ENCODE data around the gene SS18L1. TPM values are rescaled to one million over a fixed set of nuclear protein-coding genes. Genes with fewer than 3 reads are reported as not detected.

Gene SS18L1
- total RNA-seq, result 10 to 100 TPM; 14.7 to 23.2 (median 22.1) TPM

GRCh38 chr20:62143081-62143956 lies at the start of gene SS18L1, which contains the start of gene PSMA7:
SS18L1 (plus strand) TSS chr20:62143769; CDS start chr20:62143821, 52 bp downstream.
PSMA7 (minus strand) TSS chr20:62143394; CDS start chr20:62143303, 91 bp downstream.
- DNase-seq, result peak; percentile 89
- in situ Hi-C loops (cut with MboI; ENCODE audit: low pct_ligation_motif_present in 1 of 4, low pct_unique_long_range_greater_than_20kb in 1 of 4, low sequenced_read_pairs in 3 of 4), result loop anchor here in 2 of 4 donors (10.0 kb wide), 2 partner anchors 119 to 129 kb away; no protein-coding TSS in a partner anchor

GRCh38 chr20:62096421-62097380 lies 46.9 kb upstream of the SS18L1 start:
- TF ChIP-seq CTCF (IDR thresholded peaks at IDR 0.05) (no peak), EP300 (IDR thresholded peaks at IDR 0.05; ENCODE audit: low read depth) (no peak), POLR2AphosphoS5 (IDR thresholded peaks at IDR 0.05) (no peak), POLR2A (IDR thresholded peaks at IDR 0.05) (no peak)
- no peak for DNase-seq
- H3K27ac ChIP-seq, result no peak overlapping the region
- H3K27me3 ChIP-seq, result peaks cover 6% of the 10 kb centered on the region
- H3K36me3 ChIP-seq, result no peaks in the 10 kb centered on the region
- 90% methylated on average over 27 of the region's 30 CpGs; no CpG with 5 or more reads in 1 of the 2 donors for WGBS, 2 donors (ENCODE audit: low coverage in 1 of 2)
- intact Hi-C loops (cut with DNase I; ENCODE audit: low total_unique reads), result no loop called here
- in situ Hi-C loops (cut with MboI; ENCODE audit: low pct_ligation_motif_present in 1 of 4, low pct_unique_long_range_greater_than_20kb in 1 of 4, low sequenced_read_pairs in 3 of 4), result no loop called here
- H3K4me3 ChIP-seq, result no peak overlapping the region
- no peaks in the 10 kb centered on the region for H3K4me1 ChIP-seq
- peaks cover 0 to 5% of the 10 kb centered on the region in 2 donors for H3K9me3 ChIP-seq

More at GRCh38 chr20:62143081-62143956, at the start of gene SS18L1, which contains the start of gene PSMA7:
- WGBS, 2 donors (ENCODE audit: low coverage in 1 of 2), result 1% methylated on average over 30 of the region's 148 CpGs; no CpG with 5 or more reads in 1 of the 2 donors
- TF ChIP-seq POLR2A (IDR thresholded peaks at IDR 0.05), result peak; percentile 81
- TF ChIP-seq POLR2AphosphoS5 (IDR thresholded peaks at IDR 0.05), result peak; percentile 91 to 95 (median 94)
- TF ChIP-seq CTCF (IDR thresholded peaks at IDR 0.05), result no peak
- Histone ChIP-seq H3K4me3 (peak within 1 kb of the TSS; percentile 89 to 98 (median 94)), H3K27ac (peak within 1 kb of the TSS; percentile 93 to 97 (median 95)), H3K9me3 (no peaks in the 10 kb centered on the region), H3K27me3 (no peaks in the 10 kb centered on the region), H3K36me3 (peaks cover 0 to 21% (median 10%) of the 10 kb centered on the region in 4 donors), H3K4me1 (peaks cover 22 to 33% (median 27%) of the 10 kb centered on the region in 4 donors)
- intact Hi-C loops (cut with DNase I; ENCODE audit: low total_unique reads), result no loop called here

- Histone ChIP-seq H3K9me3 (peaks cover 0 to 5% of the 10 kb centered on the region in 2 donors), H3K4me3 (no peak overlapping the region), H3K27me3 (peaks cover 8% of the 10 kb centered on the region), H3K4me1 (no peaks in the 10 kb centered on the region), H3K36me3 (no peaks in the 10 kb centered on the region), H3K27ac (no peak overlapping the region)
- intact Hi-C loops (cut with DNase I; ENCODE audit: low total_unique reads), result no loop called here
- in situ Hi-C loops (cut with MboI; ENCODE audit: low pct_ligation_motif_present in 1 of 4, low pct_unique_long_range_greater_than_20kb in 1 of 4, low sequenced_read_pairs in 3 of 4), result no loop called here
- TF ChIP-seq EP300 (IDR thresholded peaks at IDR 0.05; ENCODE audit: low read depth) (no peak), POLR2AphosphoS5 (IDR thresholded peaks at IDR 0.05) (no peak), CTCF (IDR thresholded peaks at IDR 0.05) (no peak), POLR2A (IDR thresholded peaks at IDR 0.05) (no peak)
- WGBS, 2 donors (ENCODE audit: low coverage in 1 of 2), result 84% methylated on average over 14 of the region's 16 CpGs; no CpG with 5 or more reads in 1 of the 2 donors
- no peak for DNase-seq
Measured at GRCh38 chr20:62097881-62098407, 45.6 kb upstream of the SS18L1 start.
